ENCODE results near the gene POLN. TPM values are rescaled to one million over a fixed set of nuclear protein-coding genes. Genes with fewer than 3 reads are reported as not detected.
"Not testable (repeated sequence)": the region's sequence is repeated elsewhere in the genome, so short reads cannot be mapped to it uniquely, and the experiment has no call there.

The POLN gene
- polyA plus RNA-seq, 1 donor: 6.6 TPM

GRCh38 chr4:2220016-2220630, 21.8 kb downstream of the POLN start:
- DNase-seq: peak; percentile 70

GRCh38 chr4:2219233-2219760, 22.6 kb downstream of the POLN start:
- no peak for DNase-seq

GRCh38 chr4:2218436-2218835, 23.5 kb downstream of the POLN start:
- no peak for DNase-seq

GRCh38 chr4:2217726-2218125, 24.2 kb downstream of the POLN start:
- DNase-seq: no peak

- DNase-seq: no peak
Measured at GRCh38 chr4:2212831-2213230, 29.1 kb downstream of the POLN start.

GRCh38 chr4:2202789-2203188, 39.1 kb downstream of the POLN start:
- DNase-seq: not testable (repeated sequence)

- no peak for DNase-seq
Measured at GRCh38 chr4:2194496-2194895, 47.4 kb downstream of the POLN start.

- no peak for DNase-seq
Measured at GRCh38 chr4:2193326-2193725, 48.6 kb downstream of the POLN start.

- no peak for DNase-seq
Measured at GRCh38 chr4:2186865-2187172, 55.1 kb downstream of the POLN start.

- DNase-seq: peak; percentile 27
Measured at GRCh38 chr4:2186133-2186864, 55.6 kb downstream of the POLN start.

GRCh38 chr4:2183394-2183793, 58.5 kb downstream of the POLN start:
- no peak for DNase-seq

- DNase-seq: no peak
Measured at GRCh38 chr4:2182994-2183393, 58.9 kb downstream of the POLN start.

GRCh38 chr4:2180410-2180809, 61.5 kb downstream of the POLN start:
- no peak for DNase-seq

- DNase-seq: no peak
Measured at GRCh38 chr4:2179717-2180116, 62.2 kb downstream of the POLN start.

GRCh38 chr4:2178986-2179385, 62.9 kb downstream of the POLN start:
- no peak for DNase-seq

- DNase-seq: no peak
Measured at GRCh38 chr4:2177443-2178093, 64.4 kb downstream of the POLN start.

GRCh38 chr4:2175990-2176698, 65.8 kb downstream of the POLN start:
- DNase-seq: no peak

GRCh38 chr4:2174061-2174460, 67.9 kb downstream of the POLN start:
- no peak for DNase-seq

GRCh38 chr4:2172627-2173231, 69.2 kb downstream of the POLN start:
- DNase-seq: no peak

- DNase-seq: no peak
Measured at GRCh38 chr4:2172161-2172560, 69.8 kb downstream of the POLN start.

GRCh38 chr4:2168469-2169319, 73.2 kb downstream of the POLN start:
- DNase-seq: no peak
